Astrocyte of the spinal cord (primary cell): ENCODE results near the gene FGD4.

Experiments used
- DNase-seq: peaks from one replicate; pipeline ENCODE4 v3.0.0; 2011; ENCODE audit warnings: low read depth, low spot score
- H3K4me3 ChIP-seq: 2 replicates; pipeline ENCODE4 v1.5.1; 2011; ENCODE audit warnings: low read depth, mild to moderate bottlenecking, low read length, moderate library complexity
- CTCF ChIP-seq: IDR thresholded peaks from 2 replicates; pipeline ENCODE4 v1.5.1; 2012; ENCODE audit warnings: low read depth, mild to moderate bottlenecking, low read length, inconsistent platforms
- in situ Hi-C: cut with HindIII; loops from 2 replicates; pipeline ENCODE4 v1.10.0; 2017; ENCODE audit warnings: low sequenced_read_pairs

Gene FGD4

GRCh38 chr12:32400114-32400672, 835 bp downstream of the FGD4 start:
- in situ Hi-C loops = no loop called here
- TF ChIP-seq CTCF = no peak
- peak overlapping the region; percentile 64 for H3K4me3 ChIP-seq
- no peak for DNase-seq

GRCh38 chr12:32400866-32401265, 1.5 kb downstream of the FGD4 start:
- no peak for TF ChIP-seq CTCF
- no peak for DNase-seq
- no peak overlapping the region for H3K4me3 ChIP-seq
- in situ Hi-C loops = no loop called here

- TF ChIP-seq CTCF = no peak
- no peak overlapping the region for H3K4me3 ChIP-seq
- no peak for DNase-seq
- in situ Hi-C loops = no loop called here
These were observed 2.8 kb downstream of the FGD4 start for GRCh38 chr12:32402170-32402569.

GRCh38 chr12:32402946-32403345, 3.6 kb downstream of the FGD4 start:
- no peak overlapping the region for H3K4me3 ChIP-seq
- TF ChIP-seq CTCF = no peak
- DNase-seq = peak; percentile 22
- in situ Hi-C loops = no loop called here

GRCh38 chr12:32407795-32408194, 8.4 kb downstream of the FGD4 start:
- DNase-seq = no peak
- no peak overlapping the region for H3K4me3 ChIP-seq
- in situ Hi-C loops = no loop called here
- no peak for TF ChIP-seq CTCF

- no peak for TF ChIP-seq CTCF
- DNase-seq = no peak
- H3K4me3 ChIP-seq = no peak overlapping the region
- in situ Hi-C loops = no loop called here
These were observed 14.1 kb downstream of the FGD4 start for GRCh38 chr12:32413412-32413811.

GRCh38 chr12:32418221-32418620, 18.9 kb downstream of the FGD4 start:
- in situ Hi-C loops = no loop called here
- H3K4me3 ChIP-seq = no peak overlapping the region
- DNase-seq = no peak
- no peak for TF ChIP-seq CTCF
